Activated T-helper 2 cell treated with anti-CD3 and anti-CD28 coated beads, Interferon-gamma antibody, Interleukin-2, Interleukin-4, amounts not matched to agents 10 μg/mL and 5 μg/mL and 100 μg/mL, durations not matched to agents 14 hours and 24 hours and 36 hours (primary cell): ENCODE results near the gene TMEM87B. TPM values are rescaled to one million over a fixed set of nuclear protein-coding genes. Genes with fewer than 3 reads are reported as not detected.

Experiments
- DNase-seq: peaks from one replicate; pipeline ENCODE4 v3.0.0; 2021; ENCODE audit warnings: low spot score
- H3K27ac Mint-ChIP-seq: one replicate; pipeline ENCODE4 v1.8.0; 2021; ENCODE audit warnings: mixed read lengths
- H3K27me3 Mint-ChIP-seq: one replicate; pipeline ENCODE4 v1.8.0; 2021; ENCODE audit warnings: low read depth, mixed read lengths
- H3K36me3 Mint-ChIP-seq: one replicate; pipeline ENCODE4 v1.8.0; 2021; ENCODE audit warnings: low read depth, mixed read lengths
- H3K4me1 Mint-ChIP-seq: one replicate; pipeline ENCODE4 v1.8.0; 2021; ENCODE audit warnings: low read depth, mixed read lengths
- H3K4me3 Mint-ChIP-seq: one replicate; pipeline ENCODE4 v1.8.0; 2021; ENCODE audit warnings: low read depth, mild to moderate bottlenecking, moderate library complexity, mixed read lengths
- H3K9me3 Mint-ChIP-seq: one replicate; pipeline ENCODE4 v1.8.0; 2021; ENCODE audit warnings: mixed read lengths
- intact Hi-C: fragments of 100-400 bp; cut with micrococcal nuclease; formaldehyde crosslinking; loops from one replicate; pipeline ENCODE4 v1.15.1; 2023
- total RNA-seq: library from RNA; stranded (reverse); gene quantifications from 2 replicates; pipeline ENCODE4 v1.2.3, GENCODE V29; 2022

Gene TMEM87B
- total RNA-seq, 1 donor from 2014 or later = 16.5 TPM

DNA sequence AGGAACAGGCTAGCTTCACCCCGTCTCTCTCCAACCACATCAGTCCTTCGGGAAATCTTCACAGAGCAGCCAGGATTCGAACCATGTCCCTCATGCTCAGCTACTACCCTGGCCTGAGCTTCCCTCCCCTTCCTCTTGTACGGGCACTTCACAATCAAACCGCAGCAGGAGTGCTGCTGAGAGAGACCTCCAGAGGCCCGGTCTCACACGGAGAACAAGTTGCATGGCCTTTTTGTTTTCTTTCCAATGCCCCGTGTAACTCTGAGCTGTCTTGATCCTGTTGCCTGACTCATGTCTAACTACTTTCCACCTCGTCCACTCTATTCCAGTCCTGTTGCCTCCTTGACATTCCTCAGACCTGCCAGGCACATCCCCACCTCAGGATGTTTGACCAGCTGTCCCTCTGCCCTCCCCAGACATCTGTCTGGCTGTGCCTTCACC is 108.5 kb downstream of the TMEM87B start:
- H3K4me1 Mint-ChIP-seq = peaks cover 14% of the 10 kb centered on the region
- DNase-seq = no peak
- no peaks in the 10 kb centered on the region for H3K27me3 Mint-ChIP-seq
- intact Hi-C loops = no loop called here
- no peaks in the 10 kb centered on the region for H3K36me3 Mint-ChIP-seq
- no peak overlapping the region for H3K27ac Mint-ChIP-seq
- no peaks in the 10 kb centered on the region for H3K9me3 Mint-ChIP-seq
- no peak overlapping the region for H3K4me3 Mint-ChIP-seq

DNA sequence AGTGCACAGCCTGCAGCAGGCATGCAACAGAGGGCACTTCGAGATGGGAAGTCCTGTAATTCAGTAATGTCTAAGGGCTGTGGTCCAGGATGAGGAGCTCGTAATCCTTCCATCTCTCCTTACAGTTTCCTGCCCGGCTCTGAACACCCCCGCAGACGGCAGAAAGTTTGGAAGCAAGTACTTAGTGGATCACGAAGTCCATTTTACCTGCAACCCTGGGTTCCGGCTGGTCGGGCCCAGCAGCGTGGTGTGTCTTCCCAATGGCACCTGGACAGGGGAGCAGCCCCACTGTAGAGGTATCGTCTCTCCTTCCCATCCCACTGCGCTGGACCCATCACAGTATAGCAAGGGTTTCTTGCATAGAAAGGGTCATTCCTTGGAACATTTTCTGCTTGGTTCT is 109.8 kb downstream of the TMEM87B start:
- no peaks in the 10 kb centered on the region for H3K9me3 Mint-ChIP-seq
- no peak overlapping the region for H3K27ac Mint-ChIP-seq
- no peaks in the 10 kb centered on the region for H3K36me3 Mint-ChIP-seq
- DNase-seq = no peak
- no peaks in the 10 kb centered on the region for H3K27me3 Mint-ChIP-seq
- no peak overlapping the region for H3K4me3 Mint-ChIP-seq
- intact Hi-C loops = no loop called here
- peaks cover 16% of the 10 kb centered on the region for H3K4me1 Mint-ChIP-seq

DNA sequence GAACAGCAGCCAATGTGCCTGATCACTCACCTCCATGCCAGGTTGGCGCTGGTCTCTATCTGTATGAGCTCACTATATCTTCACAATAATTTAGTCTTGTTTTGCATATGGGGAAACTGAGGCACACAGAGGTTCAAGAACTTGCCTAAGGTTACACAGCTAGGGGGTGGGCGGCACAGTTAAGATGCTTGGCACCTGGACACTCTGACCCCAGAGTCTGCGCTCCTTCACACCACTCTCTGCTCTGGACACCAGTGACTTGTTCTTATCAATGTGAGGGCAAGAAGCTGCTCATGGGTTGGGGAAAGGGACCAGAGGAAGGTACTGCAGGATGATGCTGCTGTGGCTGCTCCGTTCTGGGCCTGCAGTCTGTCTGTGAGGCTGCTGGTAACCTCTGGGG is 110.2 kb downstream of the TMEM87B start:
- Mint-ChIP-seq H3K9me3 (no peaks in the 10 kb centered on the region), H3K27me3 (no peaks in the 10 kb centered on the region), H3K4me3 (no peak overlapping the region), H3K27ac (no peak overlapping the region), H3K4me1 (peaks cover 15% of the 10 kb centered on the region), H3K36me3 (no peaks in the 10 kb centered on the region)
- intact Hi-C loops = no loop called here
- DNase-seq = no peak

DNA sequence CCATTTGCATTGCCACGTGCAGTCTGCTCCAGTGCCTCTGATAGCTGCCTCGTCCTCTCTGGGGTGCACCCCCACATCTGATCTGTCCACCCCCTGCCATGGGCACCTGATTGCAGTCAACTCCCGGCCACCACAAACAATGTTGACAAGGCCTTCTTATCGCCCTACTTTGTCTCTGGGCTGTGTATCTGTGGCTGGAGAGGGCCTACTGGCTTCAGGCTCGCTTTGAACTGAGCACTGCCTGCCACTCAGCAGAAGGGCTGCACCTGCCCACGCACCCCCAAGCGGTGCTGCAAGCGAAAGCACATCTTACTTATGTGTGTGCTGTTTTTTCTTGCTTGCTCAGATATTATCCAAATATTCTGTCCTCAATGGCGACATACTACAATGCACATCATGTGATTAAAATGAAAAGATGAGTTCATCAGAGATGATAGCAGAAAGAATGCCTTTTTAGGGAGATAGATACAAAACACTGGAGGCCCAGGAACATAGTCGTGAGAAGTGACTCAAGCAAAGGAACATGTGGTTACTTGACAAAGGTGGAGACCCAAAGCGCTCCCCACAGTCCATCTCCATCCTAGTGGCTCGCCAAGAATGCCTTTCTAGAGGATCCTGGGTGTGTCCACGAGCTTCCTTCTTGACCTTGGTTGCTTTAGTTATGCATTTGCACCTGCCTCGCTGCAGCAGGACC is 111.9 kb downstream of the TMEM87B start:
- H3K36me3 Mint-ChIP-seq = no peaks in the 10 kb centered on the region
- no peak overlapping the region for H3K4me3 Mint-ChIP-seq

DNA sequence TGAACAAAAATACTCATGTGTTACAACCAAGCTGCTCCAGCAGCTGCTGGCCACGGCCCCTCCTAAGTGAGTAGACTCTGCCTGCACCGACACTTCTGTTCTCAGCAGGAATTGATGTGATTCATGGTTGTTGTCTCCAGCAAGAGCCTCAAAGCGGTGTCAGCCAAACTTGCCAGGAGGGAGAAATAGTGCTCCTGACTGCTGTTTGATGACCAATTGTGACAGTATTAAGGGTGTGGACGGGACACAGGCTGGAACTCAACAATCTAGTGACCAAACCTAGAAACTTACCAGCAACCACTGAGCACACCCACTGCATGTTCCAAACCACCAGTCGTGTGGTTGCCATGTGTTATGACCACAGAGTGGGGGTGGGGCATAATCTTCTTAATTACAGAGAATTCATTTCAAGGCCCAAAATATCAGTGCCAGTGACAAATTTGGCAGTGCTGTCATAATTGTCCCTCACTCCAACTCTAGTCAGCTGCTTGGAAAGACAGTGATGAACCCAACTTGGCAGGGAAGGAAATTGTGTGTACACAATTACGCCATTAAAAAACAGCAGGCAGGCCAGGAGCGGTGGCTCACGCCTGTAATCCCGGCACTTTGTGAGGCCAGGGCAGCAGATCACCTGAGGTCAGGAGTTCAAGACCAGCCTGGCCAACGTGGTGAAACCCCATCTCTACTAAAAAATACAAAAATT is 113.5 kb downstream of the TMEM87B start:
- Mint-ChIP-seq H3K4me3 (no peak overlapping the region), H3K4me1 (peaks cover 18% of the 10 kb centered on the region), H3K27ac (no peak overlapping the region)

More for the DNA sequence above, 111.9 kb downstream of the TMEM87B start:
- Mint-ChIP-seq H3K27ac (no peak overlapping the region), H3K4me1 (peaks cover 10% of the 10 kb centered on the region), H3K27me3 (peaks cover 2% of the 10 kb centered on the region), H3K9me3 (no peaks in the 10 kb centered on the region)
- no peak for DNase-seq
- intact Hi-C loops = no loop called here

More for the DNA sequence above, 113.5 kb downstream of the TMEM87B start:
- H3K27me3 Mint-ChIP-seq = peaks cover 2% of the 10 kb centered on the region
- no peak for DNase-seq
- no peaks in the 10 kb centered on the region for H3K36me3 Mint-ChIP-seq
- no peaks in the 10 kb centered on the region for H3K9me3 Mint-ChIP-seq
- intact Hi-C loops = no loop called here

Other genes with a start within 250 kb of the TMEM87B start
- gene ANAPC1, start 171.1 kb upstream of the TMEM87B start, total RNA-seq = 115 and 121 TPM in 2 replicates
- gene MERTK, start 156.7 kb upstream of the TMEM87B start, total RNA-seq = 1.0 and 1.4 TPM in 2 replicates
- gene FBLN7, start 83.1 kb downstream of the TMEM87B start, total RNA-seq = 16.7 and 17.0 TPM in 2 replicates
- 31.8 and 33.4 TPM in 2 replicates for gene ZC3H8, start 199.8 kb downstream of the TMEM87B start, total RNA-seq
- gene ZC3H6, start 220.3 kb downstream of the TMEM87B start, total RNA-seq = 8.0 and 8.2 TPM in 2 replicates